Upper lobe of left lung (tissue), 6 donors: ENCODE results near the gene MAP3K14. TPM values are rescaled to one million over a fixed set of nuclear protein-coding genes. Genes with fewer than 3 reads are reported as not detected.
A peak's percentile ranks its signal among the peaks of the same experiment; 100 is the strongest.

Experiments used
- ATAC-seq, 2 donors: fragments of 200-7000 bp; cut with Tn5 transposase; one replicate each; pipeline ENCODE4 v1.9.1; 2022; ENCODE audit warnings: mild to moderate bottlenecking in 2 of 2, moderate library complexity in 2 of 2; ENCODE audit not compliant: low FRiP score in 2 of 2
- DNase-seq, 2 donors: peaks; one replicate each; pipeline ENCODE4 v3.0.0-alpha.2; 2019 to 2020
- H3K27ac ChIP-seq, 4 donors: fragments of 200-600 bp; sonication (generic); one replicate each; pipeline ENCODE4 v1.5.1; 2016 to 2019
- H3K27me3 ChIP-seq, 4 donors: fragments of 200-600 bp; sonication (generic); one replicate each; pipeline ENCODE4 v1.5.1; 2017 to 2019
- H3K36me3 ChIP-seq, 4 donors: fragments of 200-600 bp; sonication (generic); one replicate each; pipeline ENCODE4 v1.5.1; 2016 to 2019
- H3K4me1 ChIP-seq, 4 donors: fragments of 200-600 bp; sonication (generic); one replicate each; pipeline ENCODE4 v1.5.1; 2018 to 2019
- H3K4me3 ChIP-seq, 4 donors: fragments of 200-600 bp; sonication (generic); one replicate each; pipeline ENCODE4 v1.5.1; 2017 to 2019; ENCODE audit warnings: mild to moderate bottlenecking in 2 of 4, moderate library complexity in 1 of 4
- H3K9me3 ChIP-seq, 4 donors: fragments of 200-600 bp; sonication (generic); one replicate each; pipeline ENCODE4 v1.5.1; 2018 to 2019
- EP300 ChIP-seq, 4 donors: sonication (generic); formaldehyde crosslinking; IDR thresholded peaks; one replicate each; pipeline ENCODE4 v1.5.1; 2017; ENCODE audit warnings: antibody characterized with exemption in 4 of 4, control low read depth in 2 of 4
- POLR2A ChIP-seq, 4 donors: fragments of 450-650 bp; IDR thresholded peaks; one replicate each; pipeline ENCODE4 v1.5.1; 2016 to 2017; ENCODE audit warnings: antibody characterized with exemption in 4 of 4, mild to moderate bottlenecking in 2 of 4
- POLR2AphosphoS5 ChIP-seq, 2 donors: sonication (generic); formaldehyde crosslinking; IDR thresholded peaks; one replicate each; pipeline ENCODE4 v1.5.1; 2017; ENCODE audit warnings: antibody characterized with exemption in 2 of 2
- WGBS, 2 donors: methylation state at CpG; one replicate each; pipeline ENCODE4 v1.1.5; 2017 to 2018; 5-methylcytosine and 5-hydroxymethylcytosine counted together
- total RNA-seq, 6 donors: library from RNA; depleted of rRNA in 4 of 6; stranded (reverse); fragments of >200 nt in 4 of 6; gene quantifications; one replicate each; pipeline versions ENCODE4 v1.1.0 to v1.2.1, GENCODE V29; 2016 to 2021
- TF ChIP-seq, protein P1 (sequence below), 6 experiments: fragments of 450-650 bp in 4 of 6; fragments of 200-600 bp in 2 of 6; sonication (generic) in 2 of 6; IDR thresholded peaks; one replicate each; pipeline ENCODE4 v1.5.1; 2016 to 2019; ENCODE audit warnings: antibody characterized with exemption in 6 of 6
- donor health status: DM: no; HTN: no; CAD: no; lungs with moderate emphysema.
- donor health status: DM: no; HTN: yes; CAD: no; lungs with severe emphysema.

MAP3K14 gene
- total RNA-seq, 6 donors from 2014 or later: 11.4 to 17.8 (median 13.5) TPM

DNA sequence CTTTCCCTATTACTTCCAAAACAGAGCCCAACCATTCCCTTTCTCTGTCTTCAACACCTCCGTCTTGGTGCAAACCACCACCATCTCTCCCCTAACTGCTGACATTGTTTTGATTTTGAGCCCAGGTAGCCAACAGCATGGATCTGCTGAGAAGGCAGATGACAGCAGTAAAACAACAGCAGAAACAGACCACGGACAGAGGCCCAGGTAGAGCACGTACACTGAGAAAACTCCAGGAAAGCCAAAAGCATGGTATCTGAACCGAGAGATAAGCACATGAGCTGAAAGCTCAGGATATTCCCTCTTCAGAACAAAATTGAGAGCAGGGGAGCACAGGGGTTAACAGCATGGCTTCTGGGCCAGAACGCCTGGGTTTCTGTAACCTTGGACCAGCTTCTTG is 18.9 kb upstream of the MAP3K14 start:
- H3K36me3 ChIP-seq: no peaks in the 10 kb centered on the region
- no peak overlapping the region for H3K27ac ChIP-seq
- H3K9me3 ChIP-seq: no peaks in the 10 kb centered on the region
- ATAC-seq (no peak), DNase-seq (no peak)
- H3K4me1 ChIP-seq: peaks cover 8 to 23% (median 15%) of the 10 kb centered on the region in 4 donors
- TF ChIP-seq, protein P1, sequence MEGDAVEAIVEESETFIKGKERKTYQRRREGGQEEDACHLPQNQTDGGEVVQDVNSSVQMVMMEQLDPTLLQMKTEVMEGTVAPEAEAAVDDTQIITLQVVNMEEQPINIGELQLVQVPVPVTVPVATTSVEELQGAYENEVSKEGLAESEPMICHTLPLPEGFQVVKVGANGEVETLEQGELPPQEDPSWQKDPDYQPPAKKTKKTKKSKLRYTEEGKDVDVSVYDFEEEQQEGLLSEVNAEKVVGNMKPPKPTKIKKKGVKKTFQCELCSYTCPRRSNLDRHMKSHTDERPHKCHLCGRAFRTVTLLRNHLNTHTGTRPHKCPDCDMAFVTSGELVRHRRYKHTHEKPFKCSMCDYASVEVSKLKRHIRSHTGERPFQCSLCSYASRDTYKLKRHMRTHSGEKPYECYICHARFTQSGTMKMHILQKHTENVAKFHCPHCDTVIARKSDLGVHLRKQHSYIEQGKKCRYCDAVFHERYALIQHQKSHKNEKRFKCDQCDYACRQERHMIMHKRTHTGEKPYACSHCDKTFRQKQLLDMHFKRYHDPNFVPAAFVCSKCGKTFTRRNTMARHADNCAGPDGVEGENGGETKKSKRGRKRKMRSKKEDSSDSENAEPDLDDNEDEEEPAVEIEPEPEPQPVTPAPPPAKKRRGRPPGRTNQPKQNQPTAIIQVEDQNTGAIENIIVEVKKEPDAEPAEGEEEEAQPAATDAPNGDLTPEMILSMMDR (IDR thresholded peaks at IDR 0.05): no peak
- no peak for TF ChIP-seq POLR2AphosphoS5 (IDR thresholded peaks at IDR 0.05)
- no peak for TF ChIP-seq EP300 (IDR thresholded peaks at IDR 0.05)
- TF ChIP-seq POLR2A (IDR thresholded peaks at IDR 0.05): no peak
- no peak overlapping the region for H3K4me3 ChIP-seq
- 91 to 92% methylated on average over 5 of the region's 5 CpGs for WGBS, 2 donors
- H3K27me3 ChIP-seq: no peaks in the 10 kb centered on the region

DNA sequence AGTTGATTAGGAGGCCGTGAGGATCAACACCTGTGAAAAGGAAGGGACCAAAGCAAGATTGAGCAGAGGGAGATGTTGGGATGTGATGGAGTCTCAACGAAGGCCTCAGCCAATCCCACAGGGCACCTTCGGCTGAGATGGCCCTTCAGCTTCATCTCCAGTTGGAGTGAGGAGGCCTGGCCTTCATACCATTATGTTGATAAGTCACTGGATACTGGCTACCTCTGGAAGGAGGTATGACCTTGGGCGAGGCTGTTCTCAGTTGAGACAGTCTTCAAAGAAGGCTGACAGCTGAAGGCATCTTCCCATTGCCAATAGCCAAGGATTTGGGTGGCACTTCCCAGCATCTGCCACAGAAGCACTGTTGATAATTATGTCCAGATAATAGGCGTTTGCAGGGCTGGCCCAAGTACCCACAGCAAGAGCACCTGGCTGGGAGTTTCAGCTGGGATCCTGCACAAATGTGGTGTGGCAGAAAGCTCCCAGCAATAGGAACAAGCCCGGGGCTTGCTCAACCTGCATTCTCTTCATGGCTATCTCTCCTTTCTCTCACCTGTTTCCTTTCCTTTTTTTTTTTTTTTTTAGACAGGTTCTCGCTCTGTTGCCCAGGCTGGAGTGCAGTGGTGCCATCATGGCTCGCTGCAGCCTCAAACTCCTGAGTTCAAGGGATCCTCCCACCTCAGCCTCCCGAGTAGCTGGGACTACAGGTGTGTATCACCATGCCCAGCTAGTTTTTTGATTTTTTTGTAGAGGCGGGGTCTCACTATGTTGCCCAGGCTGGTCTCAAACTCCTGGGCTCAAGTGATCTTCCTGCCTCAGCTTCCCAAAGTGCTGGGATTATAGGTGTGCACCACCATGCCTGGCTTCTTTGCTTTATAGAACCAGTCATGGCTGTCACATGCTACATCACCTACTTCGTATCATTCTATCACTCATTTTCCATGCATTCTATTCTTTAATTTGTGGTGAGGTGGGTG is 18.2 kb upstream of the MAP3K14 start:
- Histone ChIP-seq H3K4me1 (peaks cover 10 to 23% (median 16%) of the 10 kb centered on the region in 4 donors), H3K36me3 (no peaks in the 10 kb centered on the region), H3K9me3 (no peaks in the 10 kb centered on the region), H3K4me3 (no peak overlapping the region), H3K27me3 (no peaks in the 10 kb centered on the region), H3K27ac (no peak overlapping the region)
- DNase-seq: no peak
- TF ChIP-seq, protein P1 (IDR thresholded peaks at IDR 0.05): no peak
- TF ChIP-seq POLR2A (IDR thresholded peaks at IDR 0.05): no peak
- no peak for TF ChIP-seq EP300 (IDR thresholded peaks at IDR 0.05)
- TF ChIP-seq POLR2AphosphoS5 (IDR thresholded peaks at IDR 0.05): no peak
- no peak for ATAC-seq
- 91 to 92% methylated on average over 10 to 11 of the region's 11 CpGs for WGBS, 2 donors

DNA sequence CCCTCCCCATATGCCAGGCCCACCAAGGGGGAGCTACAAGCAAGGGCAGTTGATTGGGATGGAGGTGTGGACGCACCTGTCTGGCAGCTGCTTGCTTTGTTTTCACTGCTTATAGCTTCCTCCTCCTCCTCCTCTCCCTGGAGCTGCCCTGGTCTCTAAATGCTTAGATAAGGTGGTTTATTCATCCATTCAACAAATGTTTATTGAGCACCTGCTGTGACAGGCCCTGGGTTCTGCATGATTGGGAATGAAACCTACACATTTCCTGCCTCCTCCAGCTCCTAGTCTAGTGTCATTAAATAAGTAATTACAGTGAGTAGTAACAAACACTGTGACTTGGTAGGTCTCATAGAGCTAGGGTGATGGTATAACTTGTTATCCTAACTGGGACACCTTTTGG is 17.4 kb upstream of the MAP3K14 start:
- DNase-seq (no peak), ATAC-seq (no peak)
- Histone ChIP-seq H3K27ac (no peak overlapping the region), H3K4me1 (peaks cover 17 to 22% (median 21%) of the 10 kb centered on the region in 4 donors), H3K9me3 (no peaks in the 10 kb centered on the region), H3K4me3 (no peak overlapping the region), H3K27me3 (no peaks in the 10 kb centered on the region), H3K36me3 (no peaks in the 10 kb centered on the region)
- 89 to 94% methylated on average over 1 of the region's 1 CpG for whole genome bisulfite sequencing, 2 donors
- TF ChIP-seq POLR2AphosphoS5 (IDR thresholded peaks at IDR 0.05) (no peak), EP300 (IDR thresholded peaks at IDR 0.05) (no peak), POLR2A (IDR thresholded peaks at IDR 0.05) (no peak)
- TF ChIP-seq, protein P1 (IDR thresholded peaks at IDR 0.05): no peak

DNA sequence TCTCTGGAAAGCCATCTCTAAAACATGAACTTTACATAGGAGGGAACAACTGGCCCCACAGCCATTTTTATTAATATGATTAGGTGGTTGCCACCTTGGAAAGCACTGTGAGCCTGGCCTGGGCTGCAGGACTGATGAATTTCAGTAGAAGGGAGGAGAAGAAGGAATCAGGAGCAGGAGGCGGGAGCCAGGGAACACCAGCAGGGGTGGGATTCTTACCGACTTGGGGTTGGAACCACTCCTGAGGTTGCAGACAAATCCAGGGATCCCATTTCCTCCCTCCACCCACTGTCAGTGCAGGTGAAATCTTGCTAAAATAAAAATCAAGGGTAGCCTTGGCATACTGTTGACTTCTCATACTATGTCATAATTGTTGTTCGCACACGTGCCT is 16.9 kb upstream of the MAP3K14 start:
- Histone ChIP-seq H3K4me3 (no peak overlapping the region), H3K36me3 (no peaks in the 10 kb centered on the region), H3K27ac (peak overlapping the region; percentile 45 to 84 (median 60)), H3K9me3 (no peaks in the 10 kb centered on the region), H3K4me1 (peaks cover 17 to 21% (median 19%) of the 10 kb centered on the region in 4 donors), H3K27me3 (no peaks in the 10 kb centered on the region)
- no peak for ATAC-seq
- no peak for TF ChIP-seq POLR2AphosphoS5 (IDR thresholded peaks at IDR 0.05)
- 91 to 96% methylated on average over 4 of the region's 4 CpGs for WGBS, 2 donors
- no peak for DNase-seq

DNA sequence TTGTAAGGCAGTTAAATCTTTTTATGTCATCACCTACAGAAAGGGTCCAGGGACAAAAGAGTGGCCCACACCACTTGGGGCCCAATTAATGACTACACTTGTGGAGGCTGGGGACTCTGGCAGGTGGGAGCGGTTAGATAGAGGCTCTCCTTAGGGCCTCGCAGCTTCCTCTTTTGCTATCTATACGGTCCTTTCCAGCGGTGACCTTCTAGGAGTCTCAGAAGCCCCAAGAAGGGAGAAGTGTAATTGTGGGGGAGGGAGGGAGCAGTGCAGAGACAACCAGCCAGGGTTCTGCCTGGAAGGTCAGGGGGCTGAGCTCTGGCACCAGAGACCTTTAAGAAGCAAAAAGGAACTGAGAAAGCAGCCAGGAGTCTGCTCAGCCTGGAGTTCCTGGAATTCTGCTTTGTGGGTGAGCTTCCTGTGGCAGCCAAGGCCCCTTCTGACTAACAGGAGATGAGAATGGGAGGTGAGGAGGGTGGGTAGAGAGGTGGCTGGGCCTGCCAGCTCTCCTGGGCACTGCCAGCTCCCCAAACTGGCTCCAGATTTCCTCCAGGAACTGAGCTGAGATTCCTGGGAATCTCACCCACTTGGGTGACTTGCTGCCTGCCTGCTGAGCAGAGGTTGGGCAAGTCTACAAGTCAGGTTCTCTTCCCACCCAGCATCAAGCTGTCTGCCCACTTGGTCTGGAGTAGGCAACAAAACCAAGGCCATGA is 16.3 kb upstream of the MAP3K14 start:
- peak overlapping the region; percentile 45 to 84 (median 60) for H3K27ac ChIP-seq
- ATAC-seq: peak in 1 of 2 donors; percentile 35
- WGBS, 2 donors: 46 to 58% methylated on average over 4 of the region's 4 CpGs

More for the DNA sequence above, 16.3 kb upstream of the MAP3K14 start:
- H3K9me3 ChIP-seq: no peaks in the 10 kb centered on the region
- no peaks in the 10 kb centered on the region for H3K36me3 ChIP-seq
- TF ChIP-seq, protein P1 (IDR thresholded peaks at IDR 0.05): no peak
- TF ChIP-seq POLR2A (IDR thresholded peaks at IDR 0.05) (no peak), POLR2AphosphoS5 (IDR thresholded peaks at IDR 0.05) (no peak), EP300 (IDR thresholded peaks at IDR 0.05) (no peak)
- H3K27me3 ChIP-seq: no peaks in the 10 kb centered on the region
- no peak for DNase-seq
- peaks cover 13 to 19% (median 15%) of the 10 kb centered on the region in 4 donors for H3K4me1 ChIP-seq
- H3K4me3 ChIP-seq: no peak overlapping the region
